Measurements from ENCODE around the gene FRMD8. TPM values are rescaled to one million over a fixed set of nuclear protein-coding genes. Genes with fewer than 3 reads are reported as not detected.

The FRMD8 gene
- total RNA-seq, 1 donor from 2014 or later, result 23.5 TPM

GRCh38 chr11:65379698-65380459 lies 6.6 kb upstream of the FRMD8 start:
- Mint-ChIP-seq H3K4me3 (no peak overlapping the region), H3K27me3 (ENCODE audit: low read depth) (no peaks in the 10 kb centered on the region), H3K9me3 (no peaks in the 10 kb centered on the region), H3K36me3 (no peaks in the 10 kb centered on the region), H3K27ac (peak overlapping the region; percentile 30), H3K4me1 (peaks cover 31% of the 10 kb centered on the region)
- TF ChIP-seq CTCF (IDR thresholded peaks at IDR 0.05; ENCODE audit: unreplicated experiment), result no peak
- DNase-seq (ENCODE audit: low spot score in 2 of 2, unreplicated experiment in 2 of 2), result no peak

- no peak for DNase-seq (ENCODE audit: low spot score in 2 of 2, unreplicated experiment in 2 of 2)
- Mint-ChIP-seq H3K27ac (peak overlapping the region; percentile 30), H3K9me3 (no peaks in the 10 kb centered on the region), H3K27me3 (ENCODE audit: low read depth) (no peaks in the 10 kb centered on the region), H3K4me1 (peaks cover 32% of the 10 kb centered on the region), H3K36me3 (no peaks in the 10 kb centered on the region), H3K4me3 (no peak overlapping the region)
- no peak for TF ChIP-seq CTCF (IDR thresholded peaks at IDR 0.05; ENCODE audit: unreplicated experiment)
These were observed 5.8 kb upstream of the FRMD8 start for GRCh38 chr11:65380460-65381119.

GRCh38 chr11:65381716-65382032 lies 4.8 kb upstream of the FRMD8 start:
- Mint-ChIP-seq H3K4me1 (peaks cover 34% of the 10 kb centered on the region), H3K27ac (peak overlapping the region; percentile 99), H3K4me3 (peak overlapping the region; percentile 52)

GRCh38 chr11:65382033-65382803 lies 4.2 kb upstream of the FRMD8 start, which contains the start of gene SLC25A45:
TSS of gene SLC25A45 (minus strand) at chr11:65382646. CDS start at chr11:65381951, 695 bp downstream.
- H3K27me3 Mint-ChIP-seq (ENCODE audit: low read depth), result no peaks in the 10 kb centered on the region
- H3K27ac Mint-ChIP-seq, result peak within 1 kb of the TSS; percentile 99
- no peaks in the 10 kb centered on the region for H3K9me3 Mint-ChIP-seq
- H3K36me3 Mint-ChIP-seq, result no peaks in the 10 kb centered on the region
- peaks cover 38% of the 10 kb centered on the region for H3K4me1 Mint-ChIP-seq
- TF ChIP-seq CTCF (IDR thresholded peaks at IDR 0.05; ENCODE audit: unreplicated experiment), result peak; percentile 80
- peak; percentile 81 to 90 for DNase-seq (ENCODE audit: low spot score in 2 of 2, unreplicated experiment in 2 of 2)
- H3K4me3 Mint-ChIP-seq, result peak within 1 kb of the TSS; percentile 52

More at GRCh38 chr11:65381716-65382032, 4.8 kb upstream of the FRMD8 start:
- no peak for DNase-seq (ENCODE audit: low spot score in 2 of 2, unreplicated experiment in 2 of 2)
- no peak for TF ChIP-seq CTCF (IDR thresholded peaks at IDR 0.05; ENCODE audit: unreplicated experiment)
- H3K27me3 Mint-ChIP-seq (ENCODE audit: low read depth), result no peaks in the 10 kb centered on the region
- H3K36me3 Mint-ChIP-seq, result no peaks in the 10 kb centered on the region
- H3K9me3 Mint-ChIP-seq, result no peaks in the 10 kb centered on the region

- H3K4me3 Mint-ChIP-seq, result peak overlapping the region; percentile 52
- no peaks in the 10 kb centered on the region for H3K27me3 Mint-ChIP-seq (ENCODE audit: low read depth)
- no peak for DNase-seq (ENCODE audit: low spot score in 2 of 2, unreplicated experiment in 2 of 2)
- H3K9me3 Mint-ChIP-seq, result no peaks in the 10 kb centered on the region
- H3K4me1 Mint-ChIP-seq, result peaks cover 38% of the 10 kb centered on the region
- H3K36me3 Mint-ChIP-seq, result no peaks in the 10 kb centered on the region
- no peak for TF ChIP-seq CTCF (IDR thresholded peaks at IDR 0.05; ENCODE audit: unreplicated experiment)
- H3K27ac Mint-ChIP-seq, result peak overlapping the region; percentile 99
These were observed 3.6 kb upstream of the FRMD8 start for GRCh38 chr11:65382804-65383368.
